Measurements from ENCODE around the gene PTDSS2.
A peak's percentile ranks its signal among the peaks of the same experiment; 100 is the strongest.

PTDSS2 gene

DNA sequence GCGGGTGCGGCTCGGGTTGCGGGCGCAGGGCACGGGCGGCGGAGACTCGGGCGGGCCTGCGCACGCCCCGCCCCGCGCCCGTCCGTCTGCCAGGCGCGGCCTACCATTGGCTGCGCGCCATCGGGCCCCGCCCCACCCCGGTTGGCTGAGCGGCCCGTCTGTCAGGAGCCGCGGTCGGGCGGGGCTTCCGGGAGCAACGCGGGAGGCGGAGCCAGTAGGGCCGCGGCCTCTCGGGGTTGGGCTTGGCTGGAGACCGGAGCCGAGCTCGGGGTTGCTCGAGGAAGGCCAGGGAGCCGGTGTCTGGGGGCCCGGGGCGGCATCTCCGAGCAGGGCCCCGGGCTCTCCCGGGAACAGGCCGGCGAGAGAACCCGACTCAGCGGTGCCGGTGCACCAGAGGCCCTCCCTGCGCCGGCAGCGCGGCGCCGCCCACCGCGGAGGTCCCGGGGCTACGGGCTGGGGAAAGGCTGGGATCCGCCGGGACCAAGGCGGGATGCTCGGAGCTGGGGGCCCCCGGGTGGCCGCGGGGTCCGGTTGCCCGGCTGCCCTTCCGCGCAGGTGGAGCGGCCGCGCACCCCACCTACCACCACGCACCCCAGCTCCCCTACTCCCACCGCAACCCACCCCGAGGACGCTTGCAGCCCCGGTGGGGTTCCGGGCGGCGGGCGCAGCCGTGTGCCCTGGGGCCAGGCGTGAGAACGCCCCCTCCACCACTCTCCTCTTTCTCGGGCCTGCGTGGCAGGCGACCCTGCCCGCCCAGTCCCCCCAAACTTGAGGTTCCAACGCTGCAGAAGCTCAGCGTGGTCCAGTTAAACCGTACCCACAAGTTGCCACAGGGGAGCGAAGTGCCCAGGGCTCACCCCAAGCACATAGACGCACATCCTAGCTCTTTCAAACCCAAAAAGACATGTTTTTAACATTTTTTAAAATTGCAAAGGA is 85.7 kb downstream of the PTDSS2 start, which contains the start of gene HRAS:
Gene HRAS (minus strand): TSS at position 58 of the 936 bp plus-strand sequence.
- H3K4me3 ChIP-seq (ENCODE audit: low read depth, low read length), result peak within 1 kb of the TSS; percentile 71
- TF ChIP-seq, protein P1, sequence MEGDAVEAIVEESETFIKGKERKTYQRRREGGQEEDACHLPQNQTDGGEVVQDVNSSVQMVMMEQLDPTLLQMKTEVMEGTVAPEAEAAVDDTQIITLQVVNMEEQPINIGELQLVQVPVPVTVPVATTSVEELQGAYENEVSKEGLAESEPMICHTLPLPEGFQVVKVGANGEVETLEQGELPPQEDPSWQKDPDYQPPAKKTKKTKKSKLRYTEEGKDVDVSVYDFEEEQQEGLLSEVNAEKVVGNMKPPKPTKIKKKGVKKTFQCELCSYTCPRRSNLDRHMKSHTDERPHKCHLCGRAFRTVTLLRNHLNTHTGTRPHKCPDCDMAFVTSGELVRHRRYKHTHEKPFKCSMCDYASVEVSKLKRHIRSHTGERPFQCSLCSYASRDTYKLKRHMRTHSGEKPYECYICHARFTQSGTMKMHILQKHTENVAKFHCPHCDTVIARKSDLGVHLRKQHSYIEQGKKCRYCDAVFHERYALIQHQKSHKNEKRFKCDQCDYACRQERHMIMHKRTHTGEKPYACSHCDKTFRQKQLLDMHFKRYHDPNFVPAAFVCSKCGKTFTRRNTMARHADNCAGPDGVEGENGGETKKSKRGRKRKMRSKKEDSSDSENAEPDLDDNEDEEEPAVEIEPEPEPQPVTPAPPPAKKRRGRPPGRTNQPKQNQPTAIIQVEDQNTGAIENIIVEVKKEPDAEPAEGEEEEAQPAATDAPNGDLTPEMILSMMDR (IDR thresholded peaks at IDR 0.05; ENCODE audit: low read depth, low read length), result no peak
- in situ Hi-C loops (cut with HindIII; ENCODE audit: low sequenced_read_pairs), result no loop called here
- peak; percentile 95 for DNase-seq (ENCODE audit: low read depth, low spot score)

DNA sequence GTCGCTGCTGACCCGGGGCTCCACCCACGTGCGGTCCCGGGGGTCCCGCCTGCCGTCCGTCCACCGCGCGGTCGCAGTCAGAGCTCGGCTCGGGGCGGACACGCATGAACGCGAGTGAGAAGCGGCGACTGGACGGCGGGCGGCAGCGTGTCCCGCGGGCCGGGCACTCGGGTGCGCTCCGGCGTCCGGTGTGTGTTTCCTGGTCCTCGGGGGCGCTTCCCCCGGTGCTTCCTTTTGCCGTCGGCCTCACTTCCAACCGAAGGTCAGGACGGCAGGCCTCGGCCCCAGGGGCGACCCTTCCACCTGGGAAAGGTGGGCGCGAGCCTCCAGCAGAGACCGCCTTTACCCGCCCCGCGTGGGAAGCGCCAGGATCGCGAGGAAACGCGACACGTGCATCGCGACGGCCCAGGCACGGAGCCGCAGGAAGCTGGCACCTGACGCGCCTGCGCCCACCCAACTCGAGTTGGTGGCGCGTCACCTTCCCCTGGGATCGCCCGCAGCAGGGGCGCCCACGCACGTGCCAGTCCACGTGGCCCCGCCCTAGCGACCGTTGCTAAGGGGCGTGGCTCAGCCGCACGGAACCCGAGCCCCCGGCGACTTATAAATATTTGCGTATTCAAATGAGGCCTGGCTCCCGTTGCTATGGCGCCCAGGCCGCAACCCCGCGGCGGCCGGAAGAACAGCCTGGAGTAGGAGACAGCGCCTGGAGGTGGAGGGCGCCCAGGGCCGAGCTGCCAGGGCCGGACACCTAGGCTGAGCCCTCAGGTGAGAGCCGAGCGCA is 87.0 kb downstream of the PTDSS2 start, which contains the start of gene LRRC56:
Gene LRRC56 (plus strand): TSS at position 687 of the 781 bp plus-strand sequence. CDS start 3,158 bp downstream, outside the sequence.
- in situ Hi-C loops (cut with HindIII; ENCODE audit: low sequenced_read_pairs), result no loop called here
- DNase-seq (ENCODE audit: low read depth, low spot score), result peak; percentile 85
- H3K4me3 ChIP-seq (ENCODE audit: low read depth, low read length), result peak within 1 kb of the TSS; percentile 27
- TF ChIP-seq, protein P1 (IDR thresholded peaks at IDR 0.05; ENCODE audit: low read depth, low read length), result no peak

DNA sequence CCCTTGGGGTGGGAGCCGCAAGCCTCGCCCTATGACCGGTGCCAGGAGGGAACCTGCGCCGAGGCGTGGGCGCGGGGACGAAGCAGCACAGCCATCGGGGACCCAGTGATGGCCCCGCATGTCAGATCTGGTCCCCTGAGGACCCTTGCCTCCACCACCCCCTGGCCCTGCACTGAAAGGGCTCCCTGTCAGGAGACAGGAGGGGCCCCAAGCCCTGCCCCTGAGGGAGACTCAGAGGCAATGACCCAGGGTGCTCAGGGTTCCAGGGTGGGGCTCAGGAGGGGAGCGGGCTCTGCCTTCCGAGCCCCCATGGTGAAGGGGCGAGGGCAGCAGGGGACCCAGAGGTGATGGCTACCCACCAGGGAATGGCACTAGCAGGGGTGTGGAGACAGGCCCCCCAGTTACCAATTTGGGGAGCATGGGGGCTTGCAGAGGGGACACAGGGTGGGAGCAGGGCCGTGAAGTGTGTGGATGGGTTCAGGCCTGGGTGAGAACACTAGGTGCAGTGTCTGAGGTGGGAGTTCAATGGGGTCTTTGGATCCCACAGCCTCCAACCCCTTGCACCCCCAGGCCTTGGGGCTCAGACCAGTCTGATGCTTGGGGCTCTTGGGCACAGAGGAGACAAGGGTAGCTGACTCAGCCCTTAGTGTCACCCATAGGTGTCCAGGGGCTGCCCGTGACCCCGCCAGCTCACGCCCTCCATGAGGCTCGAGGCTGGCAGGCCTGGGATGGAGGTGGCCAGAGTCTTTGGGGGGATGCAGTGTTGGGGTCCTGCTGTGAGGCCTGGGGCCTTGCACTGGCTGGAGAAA is 87.7 kb downstream of the PTDSS2 start:
- DNase-seq (ENCODE audit: low read depth, low spot score), result no peak
- in situ Hi-C loops (cut with HindIII; ENCODE audit: low sequenced_read_pairs), result no loop called here
- peak overlapping the region; percentile 27 for H3K4me3 ChIP-seq (ENCODE audit: low read depth, low read length)
- TF ChIP-seq, protein P1 (IDR thresholded peaks at IDR 0.05; ENCODE audit: low read depth, low read length), result no peak

DNA sequence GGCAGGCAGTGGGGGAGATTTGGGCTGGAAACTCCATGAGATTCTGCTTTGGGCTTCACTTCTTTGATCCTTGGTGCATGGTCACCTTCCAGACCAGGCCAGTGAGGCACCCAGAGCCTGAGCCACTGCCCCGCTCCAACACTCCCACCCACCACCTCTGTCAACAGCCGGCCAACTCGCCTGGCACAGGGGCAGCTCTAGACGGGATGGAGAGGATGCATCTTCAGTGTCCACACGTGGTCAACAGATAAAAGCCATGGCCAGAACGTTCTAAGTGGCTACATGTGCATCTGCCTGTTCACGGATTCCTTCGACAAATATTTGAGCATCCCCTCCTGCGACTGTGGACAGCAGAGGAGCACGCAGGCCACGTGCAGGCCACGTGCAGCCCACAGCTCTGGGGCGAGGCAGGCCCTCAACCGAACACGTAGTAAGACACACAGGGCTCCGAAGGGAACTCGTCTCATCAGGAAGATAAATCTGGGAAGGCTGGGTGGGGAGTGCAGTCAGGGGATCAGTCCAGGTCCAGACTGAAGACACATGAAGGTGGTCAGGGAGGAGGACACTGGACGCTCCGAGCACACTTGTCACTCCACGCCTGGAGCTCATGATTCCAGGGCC is 88.5 kb downstream of the PTDSS2 start:
- no peak overlapping the region for H3K4me3 ChIP-seq (ENCODE audit: low read depth, low read length)
- in situ Hi-C loops (cut with HindIII; ENCODE audit: low sequenced_read_pairs), result no loop called here
- TF ChIP-seq, protein P1 (IDR thresholded peaks at IDR 0.05; ENCODE audit: low read depth, low read length), result no peak
- no peak for DNase-seq (ENCODE audit: low read depth, low spot score)

DNA sequence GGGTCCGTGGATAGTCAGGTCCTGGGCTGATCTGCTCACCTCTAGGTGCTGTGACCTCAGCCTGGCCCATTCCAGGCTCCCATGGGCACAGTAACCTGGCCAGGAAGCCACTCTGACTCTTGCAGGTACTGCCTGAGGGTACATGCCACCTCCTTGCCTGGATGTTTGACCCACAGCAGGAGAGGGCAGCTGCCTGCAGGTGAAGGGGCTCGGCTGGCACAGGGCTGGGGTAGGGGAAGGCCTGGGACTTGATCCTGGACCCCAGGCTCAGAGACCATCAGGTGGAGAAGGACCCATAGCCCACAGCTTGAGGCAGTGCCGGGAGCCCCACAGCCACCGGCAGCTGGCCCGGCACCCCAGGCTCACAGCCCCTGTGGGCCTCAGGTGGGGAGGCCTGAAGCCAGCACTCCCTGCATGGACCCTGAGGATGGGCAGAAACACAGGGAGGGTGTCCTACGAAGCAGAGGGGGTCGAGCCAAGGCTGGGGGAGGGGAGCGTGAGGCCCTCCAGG is 89.9 kb downstream of the PTDSS2 start:
- in situ Hi-C loops (cut with HindIII; ENCODE audit: low sequenced_read_pairs), result no loop called here
- TF ChIP-seq, protein P1 (IDR thresholded peaks at IDR 0.05; ENCODE audit: low read depth, low read length), result no peak
- H3K4me3 ChIP-seq (ENCODE audit: low read depth, low read length), result no peak overlapping the region
- DNase-seq (ENCODE audit: low read depth, low spot score), result no peak
